CD14-positive monocyte (primary cell): ENCODE measurements around the gene TXNDC9. TPM values are rescaled to one million over a fixed set of nuclear protein-coding genes. Genes with fewer than 3 reads are reported as not detected.
"Not testable (repeated sequence)": the region's sequence is repeated elsewhere in the genome, so short reads cannot be mapped to it uniquely, and the experiment has no call there.

ENCODE experiments used
- DNase-seq, 3 donors: peaks; one replicate each; pipeline ENCODE4 v3.0.0-alpha.2; 2011 to 2022
- H2AFZ ChIP-seq: 2 replicates; pipeline ENCODE4 v1.6.0; 2012; ENCODE audit warnings: mild to moderate bottlenecking, low read depth, low read length, inconsistent platforms; ENCODE audit not compliant: insufficient read depth, poor library complexity, severe bottlenecking
- H3K27ac ChIP-seq, 2 donors: 1 replicate in 1 of 2; 2 replicates in 1 of 2; pipeline ENCODE4 v1.5.1; 2012 to 2013; ENCODE audit warnings: low read length in 2 of 2, control low read depth in 1 of 2, inconsistent platforms in 1 of 2, low read depth in 1 of 2, mild to moderate bottlenecking in 1 of 2
- H3K27me3 ChIP-seq, 2 donors: one replicate each; pipeline versions ENCODE4 v1.6.0 to v1.6.1; 2011 to 2013; ENCODE audit warnings: low read length in 2 of 2; ENCODE audit not compliant: control insufficient read depth in 2 of 2, insufficient read depth in 2 of 2
- H3K36me3 ChIP-seq, 2 donors: replicated peaks in 1 of 2; 1 replicate in 1 of 2; 2 replicates in 1 of 2; pipeline versions ENCODE4 v1.5.1 to v1.6.1; 2012 to 2013; ENCODE audit warnings: low read length in 2 of 2, control low read depth in 1 of 2, inconsistent platforms in 1 of 2, mild to moderate bottlenecking in 1 of 2; ENCODE audit not compliant: insufficient read depth in 2 of 2, control insufficient read depth in 1 of 2
- H3K4me1 ChIP-seq, 2 donors: 1 replicate in 1 of 2; 2 replicates in 1 of 2; pipeline versions ENCODE4 v1.5.1 to v1.6.1; 2012 to 2013; ENCODE audit warnings: low read length in 2 of 2, control low read depth in 1 of 2, inconsistent platforms in 1 of 2, mild to moderate bottlenecking in 1 of 2, moderate library complexity in 1 of 2; ENCODE audit not compliant: insufficient read depth in 2 of 2, control insufficient read depth in 1 of 2
- H3K4me2 ChIP-seq: replicated peaks from 2 replicates; pipeline ENCODE3; 2012; ENCODE audit warnings: low read length, moderate library complexity, mild to moderate bottlenecking; ENCODE audit not compliant: poor library complexity, severe bottlenecking; ENCODE audit errors: extremely low read depth
- H3K4me3 ChIP-seq, 3 experiments: fragments of 200-600 bp in 1 of 3; sonication (generic) in 1 of 3; replicated peaks in 1 of 3; 1 replicate in 2 of 3; 2 replicates in 1 of 3; pipeline ENCODE4 v1.5.1; 2011 to 2013; ENCODE audit warnings: low read length in 3 of 3, mild to moderate bottlenecking in 3 of 3, control low read depth in 2 of 3, low read depth in 2 of 3, inconsistent platforms in 1 of 3, moderate library complexity in 1 of 3
- H3K79me2 ChIP-seq: 2 replicates; pipeline ENCODE4 v1.6.0; 2012; ENCODE audit warnings: mild to moderate bottlenecking, control low read depth, inconsistent platforms, low read length, moderate library complexity; ENCODE audit not compliant: insufficient read depth
- H3K9ac ChIP-seq: 2 replicates; pipeline ENCODE4 v1.6.0; 2017; ENCODE audit warnings: low read length, mild to moderate bottlenecking; ENCODE audit not compliant: insufficient read depth, poor library complexity, severe bottlenecking
- H3K9me3 ChIP-seq, 2 donors: replicated peaks in 1 of 2; 1 replicate in 1 of 2; 2 replicates in 1 of 2; pipeline versions ENCODE4 v1.5.1 to v1.6.1; 2012 to 2013; ENCODE audit warnings: low read length in 2 of 2, control low read depth in 1 of 2; ENCODE audit not compliant: control insufficient read depth in 1 of 2, insufficient read depth in 1 of 2
- H4K20me1 ChIP-seq: 2 replicates; pipeline ENCODE4 v1.6.0; 2012; ENCODE audit warnings: mild to moderate bottlenecking, low read length, control low read depth, moderate library complexity; ENCODE audit not compliant: insufficient read depth
- H3K27ac Mint-ChIP-seq, 7 donors: one replicate each; pipeline ENCODE4 v1.8.0; 2020; ENCODE audit warnings: mild to moderate bottlenecking in 7 of 7, mixed read lengths in 7 of 7, moderate library complexity in 6 of 7, inconsistent platforms in 2 of 7
- H3K27me3 Mint-ChIP-seq, 3 donors: one replicate each; pipeline ENCODE4 v1.8.0; 2021 to 2022; ENCODE audit warnings: low read depth in 3 of 3, mild to moderate bottlenecking in 3 of 3, mixed read lengths in 3 of 3, moderate library complexity in 3 of 3, inconsistent platforms in 1 of 3
- H3K36me3 Mint-ChIP-seq, 2 donors: one replicate each; pipeline ENCODE4 v1.8.0; 2020; ENCODE audit warnings: mixed read lengths in 2 of 2, inconsistent platforms in 1 of 2, mild to moderate bottlenecking in 1 of 2
- H3K4me1 Mint-ChIP-seq: one replicate; pipeline ENCODE4 v1.8.0; 2020; ENCODE audit warnings: mild to moderate bottlenecking, mixed read lengths
- H3K4me3 Mint-ChIP-seq, 2 donors: one replicate each; pipeline ENCODE4 v1.8.0; 2020; ENCODE audit warnings: mild to moderate bottlenecking in 2 of 2, mixed read lengths in 2 of 2, moderate library complexity in 1 of 2
- H3K9me3 Mint-ChIP-seq, 7 donors: one replicate each; pipeline ENCODE4 v1.8.0; 2020 to 2022; ENCODE audit warnings: mixed read lengths in 7 of 7, mild to moderate bottlenecking in 6 of 7, moderate library complexity in 6 of 7, inconsistent platforms in 2 of 7
- WGBS: methylation state at CpG from one replicate; pipeline ENCODE4 v1.1.5; 2013; ENCODE audit warnings: missing lambda C conversion rate; ENCODE audit not compliant: insufficient coverage; 5-methylcytosine and 5-hydroxymethylcytosine counted together
- intact Hi-C, 2 donors: fragments of 100-400 bp; cut with micrococcal nuclease; formaldehyde crosslinking; loops; one replicate each; pipeline versions ENCODE4 v1.15.0 to v1.15.1; 2023
- polyA plus RNA-seq, 3 donors: library from polyadenylated mRNA; depleted of rRNA in 1 of 3; unstranded in 2 of 3; stranded (reverse) in 1 of 3; fragments of 300-500 nt in 2 of 3; fragments of >200 nt in 1 of 3; fragmentation: Illumina TruSeq in 2 of 3; gene quantifications; 1 replicate in 2 of 3; 2 replicates in 1 of 3; pipeline ENCODE4 v1.2.3, GENCODE V29; 2012 to 2021
- TF ChIP-seq, protein P1 (sequence below): fragments of 200-600 bp; IDR thresholded peaks from one replicate; pipeline ENCODE4 v1.8.0; 2022; ENCODE audit warnings: antibody characterized with exemption, mild to moderate bottlenecking

Gene TXNDC9
- polyA plus RNA-seq, 3 donors, result 8.8 to 45.6 (median 40.3) TPM

DNA sequence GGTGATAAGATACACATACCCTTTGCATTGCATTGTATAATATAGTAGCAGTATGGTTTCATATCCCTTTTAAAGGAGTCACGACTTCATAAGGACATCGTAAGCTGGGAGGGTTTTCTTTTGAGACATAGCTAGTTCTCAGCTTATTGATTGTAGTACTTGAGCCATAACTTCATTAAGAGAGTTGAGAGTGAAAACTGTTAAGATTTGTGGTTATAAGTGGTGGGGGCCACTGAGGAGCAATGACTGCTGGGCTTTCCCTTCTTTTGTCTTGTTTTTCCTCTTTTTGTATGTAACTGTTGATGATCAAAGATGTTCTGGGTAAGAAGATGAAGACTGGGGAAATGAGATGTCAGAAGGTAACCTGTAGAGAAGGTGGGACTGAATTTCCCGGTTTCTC is 12.0 kb upstream of the TXNDC9 start:
- H3K4me2 ChIP-seq, result no peak overlapping the region
- H4K20me1 ChIP-seq, result peaks cover 36% of the 10 kb centered on the region
- H2AFZ ChIP-seq, result no peak overlapping the region
- peaks cover 0 to 4% of the 10 kb centered on the region in 2 donors for H3K4me1 ChIP-seq
- Mint-ChIP-seq H3K27ac (peak overlapping the region in 1 of 7 donors; percentile 15), H3K4me1 (peaks cover 12% of the 10 kb centered on the region), H3K27me3 (no peaks in the 10 kb centered on the region), H3K4me3 (no peak overlapping the region), H3K36me3 (peaks cover 4 to 5% of the 10 kb centered on the region in 2 donors), H3K9me3 (no peaks in the 10 kb centered on the region)
- whole genome bisulfite sequencing, result 25% methylated on average over 2 of the region's 3 CpGs
- intact Hi-C loops, result no loop called here
- H3K36me3 ChIP-seq, result no peaks in the 10 kb centered on the region
- peaks cover 92% of the 10 kb centered on the region for H3K79me2 ChIP-seq
- H3K4me3 ChIP-seq, result no peak overlapping the region
- H3K27me3 ChIP-seq, result no peaks in the 10 kb centered on the region
- DNase-seq, result no peak
- H3K27ac ChIP-seq, result no peak overlapping the region
- no peak overlapping the region for H3K9ac ChIP-seq
- H3K9me3 ChIP-seq, result no peaks in the 10 kb centered on the region
- TF ChIP-seq, protein P1, sequence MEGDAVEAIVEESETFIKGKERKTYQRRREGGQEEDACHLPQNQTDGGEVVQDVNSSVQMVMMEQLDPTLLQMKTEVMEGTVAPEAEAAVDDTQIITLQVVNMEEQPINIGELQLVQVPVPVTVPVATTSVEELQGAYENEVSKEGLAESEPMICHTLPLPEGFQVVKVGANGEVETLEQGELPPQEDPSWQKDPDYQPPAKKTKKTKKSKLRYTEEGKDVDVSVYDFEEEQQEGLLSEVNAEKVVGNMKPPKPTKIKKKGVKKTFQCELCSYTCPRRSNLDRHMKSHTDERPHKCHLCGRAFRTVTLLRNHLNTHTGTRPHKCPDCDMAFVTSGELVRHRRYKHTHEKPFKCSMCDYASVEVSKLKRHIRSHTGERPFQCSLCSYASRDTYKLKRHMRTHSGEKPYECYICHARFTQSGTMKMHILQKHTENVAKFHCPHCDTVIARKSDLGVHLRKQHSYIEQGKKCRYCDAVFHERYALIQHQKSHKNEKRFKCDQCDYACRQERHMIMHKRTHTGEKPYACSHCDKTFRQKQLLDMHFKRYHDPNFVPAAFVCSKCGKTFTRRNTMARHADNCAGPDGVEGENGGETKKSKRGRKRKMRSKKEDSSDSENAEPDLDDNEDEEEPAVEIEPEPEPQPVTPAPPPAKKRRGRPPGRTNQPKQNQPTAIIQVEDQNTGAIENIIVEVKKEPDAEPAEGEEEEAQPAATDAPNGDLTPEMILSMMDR, result no peak

DNA sequence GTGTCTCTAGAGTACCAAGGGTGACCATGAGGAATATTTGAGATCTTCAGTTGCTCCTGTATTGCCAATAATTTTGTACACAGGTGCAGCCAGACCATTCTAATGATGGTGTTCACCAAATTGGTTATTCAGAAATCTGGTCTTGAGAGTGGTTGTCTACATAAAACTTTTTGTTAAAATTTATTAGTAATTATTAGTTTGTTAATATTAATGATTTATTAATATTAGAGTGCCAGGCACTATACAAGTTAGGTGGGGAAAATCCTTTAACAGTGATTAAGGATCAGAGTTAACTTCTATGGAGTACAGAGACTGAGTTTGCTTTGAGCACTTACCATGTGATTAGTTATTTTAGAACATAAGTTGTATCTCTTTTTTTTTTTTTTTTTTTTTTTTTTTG is 10.1 kb upstream of the TXNDC9 start:
- Histone ChIP-seq H3K27me3 (no peaks in the 10 kb centered on the region), H3K4me1 (peaks cover 0 to 4% of the 10 kb centered on the region in 2 donors), H3K4me3 (no peak overlapping the region), H3K27ac (no peak overlapping the region), H3K9ac (no peak overlapping the region), H3K9me3 (no peaks in the 10 kb centered on the region), H2AFZ (no peak overlapping the region), H4K20me1 (peaks cover 29% of the 10 kb centered on the region), H3K79me2 (peaks cover 93% of the 10 kb centered on the region), H3K4me2 (no peak overlapping the region), H3K36me3 (no peaks in the 10 kb centered on the region)
- intact Hi-C loops, result no loop called here
- Mint-ChIP-seq H3K9me3 (no peaks in the 10 kb centered on the region), H3K4me1 (peaks cover 12% of the 10 kb centered on the region), H3K4me3 (no peak overlapping the region), H3K27ac (no peak overlapping the region), H3K36me3 (peaks cover 5 to 10% of the 10 kb centered on the region in 2 donors), H3K27me3 (no peaks in the 10 kb centered on the region)
- no peak for DNase-seq
- TF ChIP-seq, protein P1, result no peak

DNA sequence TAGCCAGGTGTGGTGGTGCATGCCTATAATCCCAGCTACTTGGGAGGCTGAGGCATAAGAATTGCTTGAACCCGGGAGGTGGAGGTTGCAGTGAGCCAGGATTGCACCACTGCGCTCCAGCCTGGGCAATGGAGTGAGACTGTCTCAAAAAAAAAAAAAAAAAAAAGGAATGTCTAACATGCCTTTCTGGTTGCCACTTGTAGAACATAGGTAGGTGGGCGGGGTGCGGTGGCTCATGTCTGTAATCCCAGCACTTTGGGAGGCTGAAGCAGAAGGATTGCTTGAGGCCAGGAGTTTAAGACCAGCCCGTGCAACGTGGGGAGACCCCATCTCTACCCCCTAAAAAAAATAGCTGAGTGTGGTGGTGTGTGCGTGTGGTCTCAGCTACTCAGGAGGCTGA is 9.3 kb upstream of the TXNDC9 start:
- H3K27ac Mint-ChIP-seq, H3K4me3 Mint-ChIP-seq, H3K9me3 Mint-ChIP-seq, H2AFZ ChIP-seq, H3K4me1 Mint-ChIP-seq, H3K4me3 ChIP-seq, H3K27me3 Mint-ChIP-seq, intact Hi-C loops, H3K9ac ChIP-seq, H3K27me3 ChIP-seq, H3K4me2 ChIP-seq, H3K36me3 ChIP-seq, H3K4me1 ChIP-seq, H3K9me3 ChIP-seq, DNase-seq, H3K27ac ChIP-seq: not testable (repeated sequence)
- Histone ChIP-seq H4K20me1 (peaks cover 32% of the 10 kb centered on the region), H3K79me2 (peaks cover 93% of the 10 kb centered on the region)
- peaks cover 5 to 10% of the 10 kb centered on the region in 2 donors for H3K36me3 Mint-ChIP-seq
- WGBS, result 100% methylated on average over 3 of the region's 7 CpGs
